Upper lobe of left lung (tissue), 4 donors: ENCODE data around the gene SAP30L.

Experiments
- CTCF ChIP-seq, 6 experiments: fragments of 450-650 bp in 4 of 6; fragments of 200-600 bp in 2 of 6; sonication (generic) in 2 of 6; IDR thresholded peaks; one replicate each; pipeline ENCODE4 v1.5.1; 2016 to 2019; ENCODE audit warnings: antibody characterized with exemption in 6 of 6
- POLR2AphosphoS5 ChIP-seq, 2 donors: sonication (generic); formaldehyde crosslinking; IDR thresholded peaks; one replicate each; pipeline ENCODE4 v1.5.1; 2017; ENCODE audit warnings: antibody characterized with exemption in 2 of 2

DNA sequence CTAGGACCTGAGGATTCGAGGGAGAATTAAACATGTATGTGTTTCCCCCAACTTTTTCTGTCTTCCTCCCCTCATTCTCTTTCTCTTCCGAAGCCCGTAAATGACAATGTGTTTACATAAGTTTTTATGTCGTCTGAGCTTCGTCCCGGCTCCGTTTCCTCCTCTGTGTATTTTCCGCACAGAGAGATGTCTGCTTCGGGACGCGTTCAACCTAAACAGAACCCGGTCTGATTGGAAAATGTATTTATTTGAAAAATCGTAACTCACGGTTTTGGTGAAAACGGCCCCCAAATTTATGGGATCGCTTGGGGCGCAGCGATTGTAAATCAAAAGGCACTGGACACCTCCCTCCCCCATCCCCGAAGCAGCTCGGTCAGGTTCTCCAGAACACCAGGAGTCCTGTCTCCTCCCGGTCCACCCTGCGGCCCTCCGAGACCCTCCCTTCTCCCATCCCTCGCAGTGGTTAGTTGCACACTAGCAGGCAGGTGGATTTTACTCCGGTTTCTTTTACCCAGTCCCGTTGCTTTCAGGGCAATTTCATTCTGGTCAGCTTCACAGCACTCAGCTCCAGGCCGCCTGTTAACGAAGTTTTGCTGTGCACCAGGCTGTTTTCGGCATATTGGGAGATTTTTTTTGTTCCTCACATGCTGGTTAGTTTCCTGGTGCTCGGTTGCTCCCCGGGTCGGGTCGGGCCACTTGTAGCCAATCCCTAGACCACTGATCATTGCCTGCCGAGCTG, 38.0 kb downstream of the SAP30L start:
- TF ChIP-seq CTCF (IDR thresholded peaks at IDR 0.05) (no peak), POLR2AphosphoS5 (IDR thresholded peaks at IDR 0.05) (no peak)
